ENCODE measurements around the gene NUAK2. TPM values are rescaled to one million over a fixed set of nuclear protein-coding genes. Genes with fewer than 3 reads are reported as not detected.
A peak's percentile ranks its signal among the peaks of the same experiment; 100 is the strongest.

The NUAK2 gene
- total and polyA plus RNA-seq, 2 donors (not counting 3 experiments of a cell fraction or from before 2014, with no cell fraction given), result 1.8 to 2.5 TPM

GRCh38 chr1:205285381-205286101 is 36.0 kb downstream of the NUAK2 start:
- H3K9me1 ChIP-seq (replicated peaks; ENCODE audit: control insufficient read depth, extremely low read depth, insufficient read depth, low read length), result no peaks in the 10 kb centered on the region
- H3K36me3 ChIP-seq (ENCODE audit: control insufficient read depth in 2 of 2, extremely low read depth in 1 of 2, insufficient read depth in 2 of 2, low read length in 2 of 2), result no peaks in the 10 kb centered on the region
- no peaks in the 10 kb centered on the region for H4K20me1 ChIP-seq (replicated peaks; ENCODE audit: control insufficient read depth, extremely low read depth, insufficient read depth, low read length)
- TF ChIP-seq CTCF (IDR thresholded peaks at IDR 0.05; ENCODE audit: extremely low read depth in 1 of 2, insufficient read depth in 1 of 2, low read depth in 1 of 2, low read length in 2 of 2) (no peak), JUN (IDR thresholded peaks at IDR 0.05; ENCODE audit: borderline replicate concordance, insufficient read depth, insufficient read length, low read depth) (no peak), POLR2AphosphoS5 (IDR thresholded peaks at IDR 0.05; ENCODE audit: insufficient read depth, low read depth, low read length) (no peak), MAX (IDR thresholded peaks at IDR 0.05; ENCODE audit: insufficient read depth, insufficient read length) (no peak), GATA2 (IDR thresholded peaks at IDR 0.05; ENCODE audit: insufficient read depth, insufficient read length, low read depth, low read length) (no peak), FOS (IDR thresholded peaks at IDR 0.05; ENCODE audit: borderline replicate concordance, insufficient read depth, low read length) (no peak)
- no peak overlapping the region for H2AFZ ChIP-seq (ENCODE audit: low read depth, low read length)
- no peak overlapping the region for H3K9ac ChIP-seq (replicated peaks; ENCODE audit: extremely low read depth, insufficient read depth, low read length)
- BruUV-seq (replicated peaks), result no TSS peak
- intact Hi-C loops (cut with micrococcal nuclease), result no loop called here
- H3K4me3 ChIP-seq (replicated peaks in 1 of 3; ENCODE audit: insufficient read depth in 1 of 3, low read depth in 1 of 3, low read length in 3 of 3), result no peak overlapping the region
- H3K9me3 ChIP-seq (replicated peaks; ENCODE audit: control insufficient read depth, insufficient read depth, low read length), result no peaks in the 10 kb centered on the region
- ChIA-PET CTCF (interaction anchor here (0.9 to 17.5 kb wide), 8 partner anchors 8 to 373 kb away, joined by 3 to 1536 read pairs (median 10); partner anchors contain the start of gene NUAK2), POLR2A (interaction anchor here (0.6 to 1.6 kb wide), 6 partner anchors 9 to 163 kb away, joined by 3 to 7 read pairs (median 6); partner anchors contain the start of gene NUAK2)
- peak; percentile 64 for FAIRE-seq
- no peak for DNase-seq (ENCODE audit: low read depth, low spot score)
- peak overlapping the region; percentile 12 for H3K4me2 ChIP-seq (ENCODE audit: insufficient read depth, low read length)
- no peaks in the 10 kb centered on the region for H3K79me2 ChIP-seq (ENCODE audit: control insufficient read depth, insufficient read depth, low read length)
- dilution Hi-C loops (cut with MboI; ENCODE audit: extremely low pct_ligation_motif_present, low sequenced_read_pairs), result no loop called here
- H3K27ac ChIP-seq (ENCODE audit: insufficient read depth, low read depth, low read length), result peak overlapping the region; percentile 45
- H3K4me1 ChIP-seq (ENCODE audit: control insufficient read depth, extremely low read depth, insufficient read depth, low read length), result peaks cover 34% of the 10 kb centered on the region
- no peaks in the 10 kb centered on the region for H3K27me3 ChIP-seq (ENCODE audit: control insufficient read depth in 2 of 2, insufficient read depth in 2 of 2, low read length in 2 of 2)
